ENCODE results near the gene SMIM23.

DNA sequence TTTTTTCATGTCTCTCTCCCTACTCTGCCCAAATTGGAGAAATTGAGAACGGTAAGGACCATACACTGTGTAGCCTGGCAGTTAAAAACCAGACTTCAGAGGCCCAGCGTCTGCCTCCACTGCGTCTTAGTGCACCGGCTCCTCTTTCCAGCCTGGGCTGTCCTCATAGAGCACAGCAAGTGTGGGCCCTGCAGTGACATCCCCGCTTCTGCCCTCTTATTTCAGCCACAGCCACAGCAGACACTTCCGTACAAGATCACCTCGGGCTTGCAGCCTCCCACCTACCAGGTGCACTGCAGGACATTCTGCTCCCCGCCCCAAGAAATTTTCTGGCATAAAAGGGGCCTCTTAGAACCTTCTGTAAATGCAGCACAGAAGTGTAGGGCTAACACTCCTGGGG, 21.4 kb upstream of the SMIM23 start:
- no peak for TF ChIP-seq POLR2AphosphoS5 (IDR thresholded peaks at IDR 0.05)
- TF ChIP-seq, protein P1, sequence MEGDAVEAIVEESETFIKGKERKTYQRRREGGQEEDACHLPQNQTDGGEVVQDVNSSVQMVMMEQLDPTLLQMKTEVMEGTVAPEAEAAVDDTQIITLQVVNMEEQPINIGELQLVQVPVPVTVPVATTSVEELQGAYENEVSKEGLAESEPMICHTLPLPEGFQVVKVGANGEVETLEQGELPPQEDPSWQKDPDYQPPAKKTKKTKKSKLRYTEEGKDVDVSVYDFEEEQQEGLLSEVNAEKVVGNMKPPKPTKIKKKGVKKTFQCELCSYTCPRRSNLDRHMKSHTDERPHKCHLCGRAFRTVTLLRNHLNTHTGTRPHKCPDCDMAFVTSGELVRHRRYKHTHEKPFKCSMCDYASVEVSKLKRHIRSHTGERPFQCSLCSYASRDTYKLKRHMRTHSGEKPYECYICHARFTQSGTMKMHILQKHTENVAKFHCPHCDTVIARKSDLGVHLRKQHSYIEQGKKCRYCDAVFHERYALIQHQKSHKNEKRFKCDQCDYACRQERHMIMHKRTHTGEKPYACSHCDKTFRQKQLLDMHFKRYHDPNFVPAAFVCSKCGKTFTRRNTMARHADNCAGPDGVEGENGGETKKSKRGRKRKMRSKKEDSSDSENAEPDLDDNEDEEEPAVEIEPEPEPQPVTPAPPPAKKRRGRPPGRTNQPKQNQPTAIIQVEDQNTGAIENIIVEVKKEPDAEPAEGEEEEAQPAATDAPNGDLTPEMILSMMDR (IDR thresholded peaks at IDR 0.05), result no peak
